ENCODE data around the gene NPEPPS. TPM values are rescaled to one million over a fixed set of nuclear protein-coding genes. Genes with fewer than 3 reads are reported as not detected.

NPEPPS gene

GRCh38 chr17:47664624-47664941 lies 133.7 kb downstream of the NPEPPS start:
- H3K9ac ChIP-seq (ENCODE audit: low read length) = no peak overlapping the region
- no peak overlapping the region for H2BK15ac ChIP-seq (replicated peaks; ENCODE audit: low read depth)
- no peaks in the 10 kb centered on the region for H3K4me1 ChIP-seq (ENCODE audit: control insufficient read depth, low read depth, low read length)
- peaks cover 7% of the 10 kb centered on the region for H3K79me1 ChIP-seq (ENCODE audit: low read length)
- no peak overlapping the region for H3K23ac ChIP-seq (ENCODE audit: low read length)
- H2AK5ac ChIP-seq (ENCODE audit: low read length) = no peak overlapping the region
- H4K5ac ChIP-seq (ENCODE audit: low read length) = no peak overlapping the region
- H2BK120ac ChIP-seq (ENCODE audit: low read depth, low read length) = no peak overlapping the region
- no peak overlapping the region for H3K27ac ChIP-seq (ENCODE audit: low read depth, low read length)
- H3K56ac ChIP-seq (ENCODE audit: low read length) = no peak overlapping the region
- DNase-seq = no peak
- no peak overlapping the region for H4K8ac ChIP-seq (ENCODE audit: low read depth, low read length)
- H3K4ac ChIP-seq (ENCODE audit: low read depth, low read length) = no peak overlapping the region
- H3K4me3 ChIP-seq (ENCODE audit: low read length) = no peak overlapping the region
- no peaks in the 10 kb centered on the region for H3K27me3 ChIP-seq (ENCODE audit: insufficient read depth, low read length, poor library complexity)
- peaks cover 18% of the 10 kb centered on the region for H3K36me3 ChIP-seq (ENCODE audit: control insufficient read depth, insufficient read depth, low read length)
- peaks cover 10% of the 10 kb centered on the region for H3K79me2 ChIP-seq (ENCODE audit: control insufficient read depth, insufficient read depth, low read length)
- H3K4me2 ChIP-seq (ENCODE audit: low read length) = no peak overlapping the region
- no peak overlapping the region for H2BK5ac ChIP-seq (ENCODE audit: low read length)
- no peak overlapping the region for H3K18ac ChIP-seq (ENCODE audit: low read length)

DNA sequence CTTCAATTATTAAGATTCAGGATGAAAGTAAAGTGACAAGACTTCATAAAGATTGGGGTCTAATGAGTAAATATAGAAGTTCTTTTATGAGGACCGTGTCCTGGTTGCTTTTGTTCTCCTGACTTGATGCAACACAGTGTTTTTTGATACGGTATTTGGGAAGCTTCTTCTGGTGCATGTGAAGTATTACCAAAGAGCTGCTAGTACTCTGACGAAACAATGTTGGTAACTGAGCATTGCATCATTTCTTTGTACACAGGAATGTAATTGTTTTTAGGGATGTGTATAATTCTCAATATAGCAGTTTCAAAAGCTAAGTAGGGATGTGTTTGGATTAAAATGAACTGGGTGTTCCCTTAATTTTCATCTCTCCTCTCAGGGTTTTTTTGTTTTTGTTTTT lies 134.7 kb downstream of the NPEPPS start:
- H3K27ac ChIP-seq (ENCODE audit: low read depth, low read length) = no peak overlapping the region
- H3K4me3 ChIP-seq (ENCODE audit: low read length) = no peak overlapping the region
- no CpG with 5 or more reads among the region's 3 CpGs for WGBS (ENCODE audit: extremely low coverage, insufficient coverage, low lambda C conversion rate)
- H3K4ac ChIP-seq (ENCODE audit: low read depth, low read length) = no peak overlapping the region
- no peak overlapping the region for H4K5ac ChIP-seq (ENCODE audit: low read length)
- peaks cover 12% of the 10 kb centered on the region for H3K79me1 ChIP-seq (ENCODE audit: low read length)
- no peak overlapping the region for H3K23ac ChIP-seq (ENCODE audit: low read length)
- no peak overlapping the region for H3K56ac ChIP-seq (ENCODE audit: low read length)
- no peak overlapping the region for H3K18ac ChIP-seq (ENCODE audit: low read length)
- H3K4me1 ChIP-seq (ENCODE audit: control insufficient read depth, low read depth, low read length) = no peaks in the 10 kb centered on the region
- H3K27me3 ChIP-seq (ENCODE audit: insufficient read depth, low read length, poor library complexity) = no peaks in the 10 kb centered on the region
- H3K36me3 ChIP-seq (ENCODE audit: control insufficient read depth, insufficient read depth, low read length) = peaks cover 26% of the 10 kb centered on the region
- no peak overlapping the region for H2BK5ac ChIP-seq (ENCODE audit: low read length)
- no peak overlapping the region for H2BK15ac ChIP-seq (replicated peaks; ENCODE audit: low read depth)
- H4K8ac ChIP-seq (ENCODE audit: low read depth, low read length) = no peak overlapping the region
- no peak overlapping the region for H2AK5ac ChIP-seq (ENCODE audit: low read length)
- no peak for DNase-seq
- H2BK120ac ChIP-seq (ENCODE audit: low read depth, low read length) = no peak overlapping the region
- no peak overlapping the region for H3K9ac ChIP-seq (ENCODE audit: low read length)
- H3K79me2 ChIP-seq (ENCODE audit: control insufficient read depth, insufficient read depth, low read length) = peaks cover 10% of the 10 kb centered on the region
- no peak overlapping the region for H3K4me2 ChIP-seq (ENCODE audit: low read length)

DNA sequence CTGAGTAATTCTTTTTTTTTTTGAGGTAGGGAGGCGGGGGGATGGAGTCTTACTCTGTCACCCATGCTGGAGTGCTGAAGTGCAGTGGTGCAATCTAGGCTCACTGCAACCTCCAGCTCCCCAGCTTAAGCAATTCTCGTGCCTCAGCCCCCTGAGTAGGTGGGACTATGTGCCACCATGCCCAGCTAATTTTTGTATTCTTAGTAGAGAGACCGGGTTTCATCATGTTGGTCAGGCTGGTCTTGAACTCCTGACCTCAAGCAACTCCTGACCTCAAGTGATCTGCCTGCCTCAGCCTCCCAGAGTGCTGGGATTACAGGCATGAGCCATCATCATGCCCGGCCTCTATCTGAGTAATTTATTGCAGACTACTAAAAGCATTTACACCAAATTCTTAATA lies 138.2 kb downstream of the NPEPPS start:
- H4K8ac ChIP-seq (ENCODE audit: low read depth, low read length) = no peak overlapping the region
- no peaks in the 10 kb centered on the region for H3K27me3 ChIP-seq (ENCODE audit: insufficient read depth, low read length, poor library complexity)
- H3K4me1 ChIP-seq (ENCODE audit: control insufficient read depth, low read depth, low read length) = no peaks in the 10 kb centered on the region
- peaks cover 12% of the 10 kb centered on the region for H3K79me2 ChIP-seq (ENCODE audit: control insufficient read depth, insufficient read depth, low read length)
- WGBS (ENCODE audit: extremely low coverage, insufficient coverage, low lambda C conversion rate) = no CpG with 5 or more reads among the region's 4 CpGs
- H3K79me1 ChIP-seq (ENCODE audit: low read length) = peaks cover 13% of the 10 kb centered on the region
- H3K56ac ChIP-seq (ENCODE audit: low read length) = no peak overlapping the region
- no peak overlapping the region for H2BK120ac ChIP-seq (ENCODE audit: low read depth, low read length)
- H2AK5ac ChIP-seq (ENCODE audit: low read length) = no peak overlapping the region
- no peak overlapping the region for H3K4me2 ChIP-seq (ENCODE audit: low read length)
- H2BK5ac ChIP-seq (ENCODE audit: low read length) = no peak overlapping the region
- H3K23ac ChIP-seq (ENCODE audit: low read length) = no peak overlapping the region
- no peak overlapping the region for H2BK15ac ChIP-seq (replicated peaks; ENCODE audit: low read depth)
- no peak for DNase-seq
- no peak overlapping the region for H3K27ac ChIP-seq (ENCODE audit: low read depth, low read length)
- peaks cover 31% of the 10 kb centered on the region for H3K36me3 ChIP-seq (ENCODE audit: control insufficient read depth, insufficient read depth, low read length)
- H3K18ac ChIP-seq (ENCODE audit: low read length) = no peak overlapping the region
- H4K5ac ChIP-seq (ENCODE audit: low read length) = no peak overlapping the region
- H3K9ac ChIP-seq (ENCODE audit: low read length) = no peak overlapping the region
- no peak overlapping the region for H3K4ac ChIP-seq (ENCODE audit: low read depth, low read length)
- no peak overlapping the region for H3K4me3 ChIP-seq (ENCODE audit: low read length)

DNA sequence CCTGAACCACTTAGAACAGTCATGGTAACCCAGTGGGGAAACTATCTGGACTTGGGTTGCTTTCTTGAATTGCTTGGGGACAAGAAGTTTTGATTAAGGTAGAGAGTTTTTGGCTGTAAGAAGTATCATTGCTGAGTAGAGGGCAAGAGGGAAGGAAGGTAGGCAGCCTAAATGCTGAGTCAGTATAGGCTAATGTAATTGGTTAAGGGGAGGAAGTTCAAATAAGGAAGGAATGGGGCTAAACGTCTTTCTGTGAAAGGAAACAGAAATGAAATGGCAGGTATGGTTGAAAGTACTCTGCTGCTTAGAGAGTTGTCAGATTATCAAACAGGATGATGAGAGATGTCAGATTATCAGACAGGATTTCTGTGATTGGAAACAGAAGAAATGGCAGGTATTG lies 139.2 kb downstream of the NPEPPS start:
- Histone ChIP-seq H3K36me3 (ENCODE audit: control insufficient read depth, insufficient read depth, low read length) (peaks cover 30% of the 10 kb centered on the region), H3K18ac (ENCODE audit: low read length) (no peak overlapping the region), H3K79me2 (ENCODE audit: control insufficient read depth, insufficient read depth, low read length) (peaks cover 9% of the 10 kb centered on the region), H3K27ac (ENCODE audit: low read depth, low read length) (no peak overlapping the region), H3K23ac (ENCODE audit: low read length) (no peak overlapping the region), H3K9ac (ENCODE audit: low read length) (no peak overlapping the region), H2AK5ac (ENCODE audit: low read length) (no peak overlapping the region), H3K79me1 (ENCODE audit: low read length) (peaks cover 14% of the 10 kb centered on the region), H3K4me1 (ENCODE audit: control insufficient read depth, low read depth, low read length) (no peaks in the 10 kb centered on the region), H2BK15ac (replicated peaks; ENCODE audit: low read depth) (no peak overlapping the region), H2BK120ac (ENCODE audit: low read depth, low read length) (no peak overlapping the region), H3K4me2 (ENCODE audit: low read length) (no peak overlapping the region), H3K27me3 (ENCODE audit: insufficient read depth, low read length, poor library complexity) (no peaks in the 10 kb centered on the region), H4K5ac (ENCODE audit: low read length) (no peak overlapping the region), H4K8ac (ENCODE audit: low read depth, low read length) (no peak overlapping the region), H3K56ac (ENCODE audit: low read length) (no peak overlapping the region), H2BK5ac (ENCODE audit: low read length) (no peak overlapping the region), H3K4me3 (ENCODE audit: low read length) (no peak overlapping the region), H3K4ac (ENCODE audit: low read depth, low read length) (no peak overlapping the region)
- no CpG with 5 or more reads among the region's 1 CpG for WGBS (ENCODE audit: extremely low coverage, insufficient coverage, low lambda C conversion rate)
- DNase-seq = no peak

Small RNA genes lying within 50 kb of the gene (small RNA-seq; reads per million reads assigned to genes)
- not detected for gene RF00019 (ENCODE audit: insufficient read depth)
